HG03045 (cell line): ENCODE measurements around the gene SLC25A6.
"Not testable (repeated sequence)": the region's sequence is repeated elsewhere in the genome, so short reads cannot be mapped to it uniquely, and the experiment has no call there.

Experiments used
- ATAC-seq: cut with Tn5 transposase; IDR thresholded peaks from one replicate; pipeline ENCODE4 v1.9.1; 2021; ENCODE audit warnings: mild to moderate bottlenecking, moderate library complexity; ENCODE audit not compliant: unreplicated experiment

The SLC25A6 gene

GRCh38 chrX:1391707-1392375 lies at the start of gene SLC25A6:
Gene SLC25A6, minus strand, starts transcription at chrX:1392113. Its CDS starts 104 bp downstream, at chrX:1392009.
- ATAC-seq = peak; percentile 91

GRCh38 chrX:1440506-1440905 lies 48.6 kb upstream of the SLC25A6 start:
- ATAC-seq = no peak

GRCh38 chrX:1435241-1435895 lies 43.5 kb upstream of the SLC25A6 start:
- no peak for ATAC-seq

DNA sequence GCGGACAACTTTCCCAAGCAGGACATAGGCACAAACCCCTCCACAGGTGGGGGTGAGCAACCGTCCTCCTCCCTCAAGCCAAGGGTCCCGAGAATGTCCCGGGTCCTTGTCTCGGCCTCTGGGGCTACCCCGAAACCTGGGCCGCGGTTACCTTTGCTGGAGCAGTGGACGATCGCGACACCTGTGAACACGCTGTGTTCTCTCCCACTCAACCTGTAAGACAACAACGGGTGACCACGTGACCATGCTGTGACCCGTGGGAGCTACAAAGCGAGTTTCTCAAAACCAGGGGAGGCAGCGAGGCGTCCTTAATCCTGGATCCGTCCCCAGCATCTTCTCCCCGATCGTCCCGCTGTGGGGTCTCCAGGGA lies 42.9 kb upstream of the SLC25A6 start:
- no peak for ATAC-seq

DNA sequence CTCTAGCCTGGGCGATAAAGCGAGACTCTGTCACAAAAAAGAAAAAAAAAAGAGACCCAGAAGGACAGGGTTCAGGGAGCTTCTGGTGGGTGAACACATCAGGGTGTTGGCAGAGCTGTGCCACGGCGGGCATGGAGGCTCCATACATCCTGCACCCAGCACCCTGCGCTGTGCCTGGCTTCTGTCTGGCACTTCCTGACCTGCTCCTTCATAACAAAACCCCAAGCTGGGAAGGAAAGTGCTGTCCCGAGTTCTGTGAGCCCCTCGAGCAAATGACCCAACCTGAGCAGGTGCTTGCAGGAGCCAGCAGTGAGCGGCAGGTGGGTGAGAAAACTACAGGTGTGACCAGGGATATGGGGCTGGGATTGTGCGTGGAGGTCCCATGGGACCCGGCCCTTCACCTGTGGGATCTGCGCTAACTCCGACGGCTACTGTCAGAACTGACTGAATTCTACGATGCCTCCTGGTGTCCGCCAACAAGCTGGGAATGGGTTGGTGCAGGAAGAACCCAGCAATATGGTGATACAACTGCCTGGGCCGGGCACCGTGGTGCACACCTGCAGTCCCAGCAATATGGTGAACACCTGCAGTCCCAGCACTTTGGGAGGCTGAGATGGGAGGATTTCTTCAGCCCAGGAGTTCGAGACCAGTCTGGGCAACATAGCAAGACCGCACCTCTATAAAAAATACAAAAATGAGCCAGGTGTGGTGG lies 41.9 kb upstream of the SLC25A6 start:
- no peak for ATAC-seq

GRCh38 chrX:1430451-1430850 lies 38.5 kb upstream of the SLC25A6 start:
- ATAC-seq = no peak

GRCh38 chrX:1427756-1428155 lies 35.8 kb upstream of the SLC25A6 start:
- ATAC-seq = no peak

DNA sequence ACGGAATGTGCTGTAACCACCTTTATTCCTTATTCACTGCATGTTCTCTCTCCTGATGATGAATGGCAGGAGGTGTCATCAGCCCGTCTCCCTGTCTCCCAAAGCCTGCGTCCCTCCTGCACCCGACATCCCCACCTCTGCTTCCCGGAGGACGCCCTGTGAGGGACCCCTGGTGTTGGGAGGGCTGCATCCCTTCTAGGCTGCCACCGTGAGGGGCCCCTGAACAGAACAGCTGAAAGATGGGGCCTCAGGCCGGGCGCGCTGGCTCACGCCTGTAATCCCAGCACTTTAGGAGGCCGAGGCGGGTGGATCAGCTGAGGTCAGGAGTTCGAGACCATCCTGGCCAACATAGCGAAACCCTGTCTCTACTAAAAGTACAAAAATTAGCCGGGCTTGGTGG lies 34.4 kb upstream of the SLC25A6 start:
- not testable (repeated sequence) for ATAC-seq

DNA sequence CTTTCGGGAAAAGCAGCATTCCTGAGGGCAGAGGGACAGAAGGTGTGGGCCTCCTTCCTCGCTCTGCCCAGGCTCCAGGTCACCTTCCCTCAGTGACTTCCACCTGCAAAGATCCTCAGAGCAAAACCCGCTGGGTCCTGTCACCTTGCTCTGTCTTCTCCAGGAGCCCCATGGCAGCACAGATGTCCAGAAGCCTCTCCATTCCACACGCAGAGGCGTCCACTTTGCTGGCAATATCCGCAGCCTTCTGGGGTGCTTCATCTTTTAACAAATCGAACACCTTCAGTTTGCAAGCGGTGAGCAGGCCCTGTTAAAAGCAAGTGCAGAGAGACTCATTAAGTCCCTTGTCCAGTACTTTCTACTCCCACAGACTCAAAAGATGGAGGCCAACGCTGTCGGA lies 33.5 kb upstream of the SLC25A6 start:
- ATAC-seq = no peak

DNA sequence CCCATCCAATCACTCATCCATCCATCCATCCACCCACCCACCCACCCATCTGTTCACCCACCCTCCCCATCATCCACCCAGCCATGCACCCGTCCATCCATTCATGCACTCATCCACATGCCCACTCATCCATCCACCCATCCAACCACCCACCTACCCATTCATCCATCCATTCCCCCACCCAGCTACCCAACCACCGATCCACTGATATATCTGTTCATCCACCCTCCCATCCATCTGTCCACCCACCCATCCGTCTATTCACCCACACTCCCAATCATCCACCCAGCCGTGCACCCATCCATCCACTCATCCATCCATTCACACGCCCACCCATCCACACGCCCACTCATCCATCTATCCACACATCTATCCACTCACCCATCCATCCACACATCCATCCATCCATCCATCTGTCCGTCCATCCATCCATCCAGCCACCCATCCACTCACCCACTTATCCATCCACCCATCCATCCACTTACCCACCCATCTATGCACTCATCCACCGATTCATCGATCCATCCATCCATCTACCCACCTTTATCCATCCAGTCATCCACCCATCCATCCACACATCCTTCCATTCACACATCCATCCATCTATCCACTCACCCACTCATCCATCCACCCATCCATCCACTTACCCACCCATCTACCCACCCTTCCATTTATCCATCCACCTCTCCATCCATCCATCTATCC lies 32.4 kb upstream of the SLC25A6 start:
- no peak for ATAC-seq

- ATAC-seq = no peak
These were observed 31.3 kb upstream of the SLC25A6 start for GRCh38 chrX:1423215-1423614.

DNA sequence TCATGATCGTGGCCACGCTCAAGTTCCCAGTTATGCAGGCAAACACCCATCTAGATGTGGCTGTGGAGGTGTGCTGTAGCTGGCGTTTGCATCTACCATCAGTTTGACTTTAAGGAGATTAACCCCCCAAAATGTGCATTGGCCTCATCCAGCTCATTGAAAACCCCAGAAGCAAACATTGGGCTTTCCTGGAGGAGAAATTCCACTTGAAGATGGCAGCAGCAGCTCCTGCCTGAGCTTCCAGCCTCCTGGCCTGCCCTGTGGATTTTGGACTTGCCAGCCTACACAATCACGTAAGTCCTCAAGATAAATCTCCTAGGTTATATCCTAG lies 30.2 kb upstream of the SLC25A6 start:
- no peak for ATAC-seq

DNA sequence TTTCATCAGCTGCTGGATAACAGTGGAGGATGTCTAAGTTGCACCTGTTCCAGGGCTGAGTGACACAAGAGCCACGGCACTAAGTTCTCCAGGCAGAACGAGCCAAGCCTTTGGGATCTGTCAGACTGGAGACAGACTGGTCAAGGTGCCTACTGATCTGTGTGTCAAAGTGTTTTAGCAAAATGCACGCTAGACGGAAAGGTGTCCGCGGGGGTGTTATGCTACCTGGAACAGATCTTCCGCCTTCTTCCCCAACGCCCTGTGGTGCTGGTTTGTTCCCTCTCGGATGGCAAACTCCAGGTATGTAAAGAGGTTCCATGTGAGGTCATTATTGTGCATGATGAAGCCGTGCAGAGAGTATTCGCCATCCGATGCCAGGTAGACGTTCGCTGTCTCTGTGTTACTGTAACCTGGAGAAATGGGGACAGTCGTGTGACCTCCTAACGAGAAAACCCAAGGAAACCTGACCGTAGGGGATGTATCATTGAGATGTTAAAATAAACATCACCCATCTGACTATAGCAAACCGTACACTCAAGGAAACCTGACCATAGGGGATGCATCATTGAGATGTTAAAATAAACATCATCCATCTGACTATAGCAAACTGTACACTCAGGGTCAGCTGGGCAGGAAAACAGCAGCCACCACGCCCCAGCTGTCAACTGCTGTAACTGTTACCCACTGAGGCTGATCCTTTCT lies 29.7 kb upstream of the SLC25A6 start:
- no peak for ATAC-seq

GRCh38 chrX:1420371-1420770 lies 28.5 kb upstream of the SLC25A6 start:
- ATAC-seq = no peak

- no peak for ATAC-seq
These were observed 27.8 kb upstream of the SLC25A6 start for GRCh38 chrX:1419545-1420355.

- no peak for ATAC-seq
These were observed 27.1 kb upstream of the SLC25A6 start for GRCh38 chrX:1418901-1419544.

DNA sequence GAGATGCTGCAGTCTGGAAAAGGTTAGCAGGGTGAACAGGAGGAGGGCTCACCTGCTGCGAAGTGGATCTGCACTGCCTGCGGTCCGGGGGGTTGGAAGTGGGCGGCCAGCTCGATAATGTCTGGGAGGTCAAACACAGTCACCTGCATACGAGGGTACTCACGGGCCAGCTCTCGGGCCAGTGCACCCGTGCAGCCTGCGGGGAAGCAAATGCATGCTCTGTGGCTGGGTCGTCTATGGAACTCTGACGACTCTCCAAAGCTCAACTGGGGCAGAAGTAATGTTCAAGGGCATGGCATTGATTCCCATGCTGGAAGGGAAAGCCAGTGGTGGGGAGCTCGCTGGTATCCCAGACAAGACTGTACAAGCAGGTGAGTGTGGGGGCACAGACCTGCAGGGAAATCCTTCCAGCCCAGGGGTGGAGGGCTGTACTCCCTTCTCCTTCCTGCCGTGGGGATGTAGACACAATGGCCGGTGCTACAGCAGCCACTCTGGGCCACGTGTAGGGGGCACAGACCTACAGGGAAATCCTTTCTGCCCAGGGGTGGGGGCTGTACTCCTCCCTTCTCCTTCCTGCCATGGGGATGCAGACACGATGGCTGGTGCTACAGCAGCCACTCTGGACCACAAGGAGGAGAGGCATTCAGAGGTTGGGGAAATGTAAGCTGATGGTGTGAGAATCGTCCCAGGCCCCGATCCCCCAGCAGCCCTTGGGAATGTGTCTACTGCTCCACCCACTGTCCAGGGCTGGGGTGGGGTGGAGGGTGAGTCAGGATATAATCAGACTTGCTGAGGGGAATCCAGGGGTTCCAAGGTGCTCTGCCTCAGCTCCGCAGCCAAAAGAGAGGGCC lies 26.2 kb upstream of the SLC25A6 start:
- ATAC-seq = no peak

DNA sequence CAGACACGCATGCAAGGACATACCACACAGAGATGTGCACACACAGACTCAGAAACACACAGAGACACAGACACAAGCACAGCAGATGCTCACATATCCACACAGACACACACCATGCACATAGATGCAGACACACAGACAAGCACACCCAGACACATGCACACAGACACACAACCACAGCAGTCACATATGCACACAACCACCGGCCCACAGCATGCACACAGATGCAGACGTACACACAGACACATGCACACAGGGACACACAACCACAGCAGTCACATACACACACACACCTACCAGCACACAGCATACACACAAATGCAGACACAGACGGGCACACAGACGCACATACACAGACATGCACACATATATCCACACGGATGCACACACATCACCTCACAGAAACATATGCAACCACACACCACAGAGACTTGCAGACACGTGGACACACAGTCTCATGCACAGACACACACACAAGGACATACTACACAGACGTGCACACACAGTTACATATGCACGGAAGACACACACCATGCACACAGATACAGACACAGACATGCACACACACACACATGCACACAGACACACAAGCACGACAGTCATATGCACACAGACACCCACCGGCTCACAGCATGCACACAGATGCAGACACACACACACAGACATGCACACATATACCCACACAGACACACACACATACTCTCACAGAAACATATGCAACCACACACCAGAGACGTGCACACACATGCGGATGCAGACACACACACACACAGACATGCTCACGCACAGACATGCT lies 25.2 kb upstream of the SLC25A6 start:
- no peak for ATAC-seq
